Karpas-422 (cell line): ENCODE results near the gene ST13. TPM values are rescaled to one million over a fixed set of nuclear protein-coding genes. Genes with fewer than 3 reads are reported as not detected.

Experiments
- DNase-seq: peaks from one replicate; pipeline ENCODE4 v3.0.0-alpha.2; 2015
- H2AFZ ChIP-seq: fragments of 200-600 bp; sonication (generic); 2 replicates; pipeline ENCODE4 v1.6.1; 2014; ENCODE audit warnings: antibody characterized with exemption, low read length, mixed read lengths
- H3K27ac ChIP-seq: fragments of 200-600 bp; sonication (generic); 2 replicates; pipeline ENCODE4 v1.5.1; 2014; ENCODE audit warnings: mild to moderate bottlenecking, low read length, moderate library complexity
- H3K27me3 ChIP-seq: fragments of 200-600 bp; sonication (generic); 2 replicates; pipeline ENCODE4 v1.6.1; 2014; ENCODE audit warnings: low read length, mixed read lengths
- H3K36me3 ChIP-seq: fragments of 200-600 bp; sonication (generic); 2 replicates; pipeline ENCODE4 v1.6.1; 2014; ENCODE audit warnings: low read length, mixed read lengths; ENCODE audit not compliant: insufficient read depth
- H3K4me1 ChIP-seq: fragments of 200-600 bp; sonication (generic); 2 replicates; pipeline ENCODE4 v1.6.1; 2014; ENCODE audit warnings: mild to moderate bottlenecking, low read length, mixed read lengths
- H3K4me2 ChIP-seq: fragments of 200-600 bp; sonication (generic); 2 replicates; pipeline ENCODE4 v1.6.1; 2014; ENCODE audit warnings: low read length, low read depth, mild to moderate bottlenecking; ENCODE audit not compliant: poor library complexity, severe bottlenecking
- H3K4me3 ChIP-seq: fragments of 200-600 bp; sonication (generic); 2 replicates; pipeline ENCODE4 v1.5.1; 2014; ENCODE audit warnings: mild to moderate bottlenecking, antibody characterized with exemption, low read length, mixed read lengths
- H3K79me2 ChIP-seq: fragments of 200-600 bp; sonication (generic); 2 replicates; pipeline ENCODE4 v1.6.1; 2014; ENCODE audit warnings: mild to moderate bottlenecking, low read length, mixed read lengths
- H3K9ac ChIP-seq: fragments of 200-600 bp; sonication (generic); 2 replicates; pipeline ENCODE4 v1.6.0; 2014; ENCODE audit warnings: low read length
- H3K9me2 ChIP-seq: fragments of 200-600 bp; sonication (generic), shearing (Covaris generic); replicated peaks from 2 replicates; pipeline ENCODE4 v1.6.0; 2014; ENCODE audit warnings: mild to moderate bottlenecking, low read length, moderate library complexity; ENCODE audit not compliant: insufficient read depth
- H3K9me3 ChIP-seq: fragments of 300-700, 200-600 bp; sonication (generic); 2 replicates; pipeline ENCODE4 v1.6.1; 2014; ENCODE audit warnings: low read length, mixed read lengths
- H4K20me1 ChIP-seq: fragments of 200-600 bp; sonication (generic); 2 replicates; pipeline ENCODE4 v1.6.1; 2014; ENCODE audit warnings: mild to moderate bottlenecking, antibody characterized with exemption, low read length, low read depth; ENCODE audit not compliant: insufficient read depth
- total RNA-seq: library from RNA; depleted of rRNA; stranded (reverse); fragments of >200 nt; shearing (Covaris generic); gene quantifications from 2 replicates; pipeline ENCODE4 v1.2.3, GENCODE V29; 2014; ENCODE audit warnings: low replicate concordance; rRNA removed

ST13 gene
- 130 and 229 TPM in 2 replicates for total RNA-seq

DNA sequence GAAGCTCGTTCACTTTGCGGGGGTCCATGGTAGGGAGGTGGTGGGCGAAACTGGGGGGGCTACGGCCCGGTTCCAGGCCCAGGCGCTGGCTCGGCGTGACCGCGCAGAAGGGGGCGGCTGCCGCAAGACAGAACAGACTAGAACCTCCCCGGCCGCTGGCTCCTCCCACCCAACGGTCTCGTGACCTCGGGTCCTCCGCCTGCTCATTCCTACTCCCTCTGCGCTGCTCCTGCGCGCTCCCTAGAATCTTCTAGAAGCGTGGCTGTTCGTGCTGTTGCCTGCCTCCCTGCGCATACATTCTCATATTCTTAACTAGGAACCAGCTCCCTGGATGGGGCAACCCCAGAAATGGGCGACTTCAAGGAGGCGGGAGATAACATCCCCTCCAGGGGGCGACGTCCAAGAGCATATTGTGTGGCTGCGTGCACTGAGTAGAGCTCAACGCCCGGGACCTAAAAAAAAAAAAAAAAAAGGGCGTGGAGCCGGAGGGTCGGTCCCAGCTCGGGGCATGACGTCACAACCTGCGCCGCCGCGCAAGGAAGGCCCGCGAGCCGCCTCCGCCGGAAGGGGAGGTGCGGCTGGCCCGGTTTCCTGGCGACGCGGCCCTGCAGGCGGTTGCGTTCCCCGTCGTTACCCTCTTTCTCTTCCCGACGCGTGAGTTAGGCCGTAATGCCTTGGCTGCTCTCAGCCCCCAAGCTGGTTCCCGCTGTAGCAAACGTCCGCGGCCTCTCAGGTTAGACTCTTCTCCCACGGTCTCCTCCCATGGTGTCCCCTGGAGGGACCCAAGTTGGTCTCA is at the start of gene ST13, which contains the start of gene XPNPEP3:
Gene ST13, minus strand, starts transcription at position 127 of the 796 bp plus-strand sequence. Its CDS starts 99 bp downstream, at position 28.
Gene XPNPEP3, plus strand, starts transcription at position 636 of the 796 bp plus-strand sequence. Its CDS starts 34 bp downstream, at position 670.
- Histone ChIP-seq H3K79me2 (peaks cover 93% of the 10 kb centered on the region), H3K27ac (peak within 1 kb of the TSS; percentile 88), H4K20me1 (0 out of 2 replicates have a peak, but pooled peaks cover 3% of the 10 kb centered on the region), H3K4me3 (peak within 1 kb of the TSS; percentile 91), H3K9me2 (no peaks in the 10 kb centered on the region), H3K4me1 (peaks cover 49% of the 10 kb centered on the region), H3K27me3 (no peaks in the 10 kb centered on the region), H2AFZ (0 out of 2 replicates have a peak within 1 kb of the TSS, but pooled peaks have one; percentile 37), H3K9ac (peak within 1 kb of the TSS; percentile 90), H3K9me3 (no peaks in the 10 kb centered on the region), H3K36me3 (peaks cover 17% of the 10 kb centered on the region; the same call in 1 of the 2 replicates), H3K4me2 (peak within 1 kb of the TSS; percentile 95)
- peak; percentile 99 for DNase-seq

DNA sequence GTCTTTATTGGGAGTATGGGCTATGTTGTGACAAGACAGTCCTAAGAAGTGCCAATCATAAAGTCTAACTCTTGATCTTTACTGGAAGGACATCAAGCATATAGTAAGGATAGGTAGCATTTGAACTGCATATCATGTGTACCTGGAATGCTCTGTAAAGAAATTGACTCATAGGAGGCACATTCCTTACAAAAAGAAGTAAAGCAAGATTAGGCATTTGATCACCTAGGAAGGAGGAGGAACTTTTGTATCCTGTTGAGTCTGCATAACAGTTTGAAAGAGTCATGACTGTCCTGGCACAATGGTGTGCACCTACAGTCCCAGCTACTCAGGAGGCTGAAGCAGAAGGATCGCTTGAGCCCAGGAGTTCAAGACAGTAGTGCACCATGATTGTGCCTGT is 47.7 kb upstream of the ST13 start:
- Histone ChIP-seq H3K4me1 (no peaks in the 10 kb centered on the region), H3K4me2 (no peak overlapping the region), H2AFZ (no peak overlapping the region), H3K9me2 (no peaks in the 10 kb centered on the region), H3K9me3 (no peaks in the 10 kb centered on the region), H3K9ac (no peak overlapping the region), H3K4me3 (no peak overlapping the region), H4K20me1 (no peaks in the 10 kb centered on the region), H3K79me2 (no peaks in the 10 kb centered on the region), H3K27ac (no peak overlapping the region), H3K27me3 (no peaks in the 10 kb centered on the region), H3K36me3 (no peaks in the 10 kb centered on the region)
- DNase-seq, result no peak

- Histone ChIP-seq H3K9ac (peak overlapping the region; percentile 23; the same call in 1 of the 2 replicates), H3K36me3 (no peaks in the 10 kb centered on the region), H3K4me2 (peak overlapping the region; percentile 52), H3K4me1 (peaks cover 7% of the 10 kb centered on the region), H3K9me3 (no peaks in the 10 kb centered on the region), H3K9me2 (no peaks in the 10 kb centered on the region), H3K4me3 (peak overlapping the region; percentile 27; the same call in 1 of the 2 replicates), H2AFZ (no peak overlapping the region; the same call in 1 of the 2 replicates), H3K79me2 (no peaks in the 10 kb centered on the region), H4K20me1 (no peaks in the 10 kb centered on the region), H3K27me3 (no peaks in the 10 kb centered on the region), H3K27ac (peak overlapping the region; percentile 4; the same call in 1 of the 2 replicates)
- DNase-seq, result peak; percentile 89
Measured at GRCh38 chr22:40898850-40899357, 42.5 kb upstream of the ST13 start.

DNA sequence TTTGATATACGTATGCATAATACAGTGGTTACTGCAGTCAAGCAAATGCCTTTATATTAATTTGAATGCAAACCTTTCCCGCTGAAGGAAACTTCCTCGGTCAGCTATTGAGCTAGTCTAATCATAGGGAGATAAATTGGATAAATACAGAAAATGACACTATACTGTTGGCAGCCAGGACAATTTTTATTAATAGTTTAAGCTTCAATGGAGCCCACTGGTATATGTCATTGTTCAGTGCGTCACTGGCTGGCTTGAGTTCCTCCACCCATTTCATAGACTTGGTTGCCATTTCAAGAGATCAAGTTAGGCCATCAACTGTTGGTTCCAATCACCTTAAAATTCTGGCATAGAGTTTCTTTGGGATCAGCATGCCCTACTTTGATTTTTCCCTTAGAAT is 38.0 kb upstream of the ST13 start:
- peaks cover 7% of the 10 kb centered on the region for H3K4me1 ChIP-seq
- no peak for DNase-seq
- H3K9me2 ChIP-seq, result no peaks in the 10 kb centered on the region
- no peaks in the 10 kb centered on the region for H3K79me2 ChIP-seq
- H4K20me1 ChIP-seq, result no peaks in the 10 kb centered on the region
- H3K9ac ChIP-seq, result no peak overlapping the region
- H3K9me3 ChIP-seq, result no peaks in the 10 kb centered on the region
- H3K27me3 ChIP-seq, result no peaks in the 10 kb centered on the region
- no peak overlapping the region for H2AFZ ChIP-seq
- H3K36me3 ChIP-seq, result no peaks in the 10 kb centered on the region
- no peak overlapping the region for H3K4me2 ChIP-seq
- no peak overlapping the region for H3K4me3 ChIP-seq
- no peak overlapping the region for H3K27ac ChIP-seq

GRCh38 chr22:40890881-40891280 is 34.4 kb upstream of the ST13 start:
- no peaks in the 10 kb centered on the region for H3K9me3 ChIP-seq
- no peak overlapping the region for H2AFZ ChIP-seq
- H3K4me2 ChIP-seq, result no peak overlapping the region
- H3K79me2 ChIP-seq, result no peaks in the 10 kb centered on the region
- no peaks in the 10 kb centered on the region for H4K20me1 ChIP-seq
- H3K4me1 ChIP-seq, result no peaks in the 10 kb centered on the region
- peaks cover 14% of the 10 kb centered on the region; the same call in 1 of the 2 replicates for H3K36me3 ChIP-seq
- no peak overlapping the region for H3K27ac ChIP-seq
- H3K9ac ChIP-seq, result no peak overlapping the region
- H3K27me3 ChIP-seq, result no peaks in the 10 kb centered on the region
- no peak overlapping the region for H3K4me3 ChIP-seq
- no peaks in the 10 kb centered on the region for H3K9me2 ChIP-seq
- no peak for DNase-seq

- Histone ChIP-seq H3K27ac (no peak overlapping the region), H3K4me1 (no peaks in the 10 kb centered on the region), H3K79me2 (no peaks in the 10 kb centered on the region), H2AFZ (no peak overlapping the region), H3K9me3 (no peaks in the 10 kb centered on the region), H3K4me3 (no peak overlapping the region), H3K27me3 (no peaks in the 10 kb centered on the region), H3K4me2 (no peak overlapping the region), H3K9me2 (no peaks in the 10 kb centered on the region), H3K36me3 (peaks cover 14% of the 10 kb centered on the region; the same call in 1 of the 2 replicates), H3K9ac (no peak overlapping the region), H4K20me1 (no peaks in the 10 kb centered on the region)
- DNase-seq, result no peak
Measured at GRCh38 chr22:40889116-40889515, 32.7 kb upstream of the ST13 start.

DNA sequence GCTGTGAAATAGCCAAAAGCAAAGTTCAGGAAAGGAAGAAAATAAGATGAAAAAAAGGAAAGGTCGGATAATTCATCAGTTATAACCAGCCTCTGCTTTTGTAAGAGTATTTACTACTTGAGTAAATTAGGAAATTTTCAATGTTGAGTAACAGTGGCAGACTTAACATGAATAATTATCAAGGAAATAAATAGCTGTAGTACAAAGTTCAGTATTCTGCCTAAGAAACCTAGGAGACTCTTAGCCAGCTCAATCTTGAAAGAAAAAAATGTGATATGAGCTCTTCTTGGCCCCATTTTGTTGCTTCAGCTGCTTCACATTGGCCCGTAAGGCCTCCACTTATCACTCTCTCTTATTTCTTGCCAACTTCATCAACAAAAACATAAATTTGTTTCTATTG is 22.5 kb upstream of the ST13 start:
- H3K9me3 ChIP-seq, result no peaks in the 10 kb centered on the region
- H3K36me3 ChIP-seq, result peaks cover 4% of the 10 kb centered on the region; the same call in 1 of the 2 replicates
- H3K4me3 ChIP-seq, result no peak overlapping the region
- H3K9me2 ChIP-seq, result no peaks in the 10 kb centered on the region
- H3K27me3 ChIP-seq, result no peaks in the 10 kb centered on the region
- H3K9ac ChIP-seq, result no peak overlapping the region
- DNase-seq, result no peak
- no peaks in the 10 kb centered on the region for H4K20me1 ChIP-seq
- H3K4me2 ChIP-seq, result no peak overlapping the region
- no peaks in the 10 kb centered on the region for H3K79me2 ChIP-seq
- no peak overlapping the region for H2AFZ ChIP-seq
- H3K27ac ChIP-seq, result no peak overlapping the region
- no peaks in the 10 kb centered on the region for H3K4me1 ChIP-seq

DNA sequence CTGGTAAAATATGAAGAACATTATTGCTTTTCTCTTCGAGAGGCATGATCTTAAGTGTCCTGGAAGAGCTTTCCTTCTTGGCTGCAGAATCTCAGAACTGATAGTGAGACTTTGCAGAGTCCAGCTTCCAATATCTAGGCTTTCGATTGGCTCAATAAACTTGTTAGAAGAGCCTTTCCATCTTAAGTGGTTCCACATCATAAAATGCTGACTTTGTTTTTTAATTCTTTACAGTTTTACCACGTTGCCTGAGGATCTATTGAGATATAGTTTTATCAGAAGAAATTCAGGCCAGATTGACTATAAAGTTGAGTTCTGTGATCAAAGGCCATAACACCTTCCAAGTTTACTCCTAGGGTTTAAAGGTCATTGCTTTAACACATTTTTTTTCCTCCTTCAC is 21.0 kb upstream of the ST13 start:
- no peaks in the 10 kb centered on the region for H3K27me3 ChIP-seq
- no peaks in the 10 kb centered on the region; the same call in 1 of the 2 replicates for H3K36me3 ChIP-seq

More for the DNA sequence above, 21.0 kb upstream of the ST13 start:
- no peak overlapping the region for H3K4me3 ChIP-seq
- no peak for DNase-seq
- H3K27ac ChIP-seq, result no peak overlapping the region
- H4K20me1 ChIP-seq, result no peaks in the 10 kb centered on the region
- H3K4me1 ChIP-seq, result no peaks in the 10 kb centered on the region
- no peaks in the 10 kb centered on the region for H3K9me3 ChIP-seq
- H3K9ac ChIP-seq, result no peak overlapping the region
- no peak overlapping the region for H2AFZ ChIP-seq
- H3K4me2 ChIP-seq, result no peak overlapping the region
- H3K9me2 ChIP-seq, result no peaks in the 10 kb centered on the region
- no peaks in the 10 kb centered on the region for H3K79me2 ChIP-seq
